Activated T-helper 9 cell treated with anti-CD3 and anti-CD28 coated beads, Interleukin-2, amount 50 U/mL, for 16 hours (primary cell): ENCODE data around the gene SPNS3.

Experiments used
- DNase-seq: peaks from one replicate; pipeline ENCODE4 v3.0.0-alpha.2; 2020; ENCODE audit warnings: low read depth

Gene SPNS3

DNA sequence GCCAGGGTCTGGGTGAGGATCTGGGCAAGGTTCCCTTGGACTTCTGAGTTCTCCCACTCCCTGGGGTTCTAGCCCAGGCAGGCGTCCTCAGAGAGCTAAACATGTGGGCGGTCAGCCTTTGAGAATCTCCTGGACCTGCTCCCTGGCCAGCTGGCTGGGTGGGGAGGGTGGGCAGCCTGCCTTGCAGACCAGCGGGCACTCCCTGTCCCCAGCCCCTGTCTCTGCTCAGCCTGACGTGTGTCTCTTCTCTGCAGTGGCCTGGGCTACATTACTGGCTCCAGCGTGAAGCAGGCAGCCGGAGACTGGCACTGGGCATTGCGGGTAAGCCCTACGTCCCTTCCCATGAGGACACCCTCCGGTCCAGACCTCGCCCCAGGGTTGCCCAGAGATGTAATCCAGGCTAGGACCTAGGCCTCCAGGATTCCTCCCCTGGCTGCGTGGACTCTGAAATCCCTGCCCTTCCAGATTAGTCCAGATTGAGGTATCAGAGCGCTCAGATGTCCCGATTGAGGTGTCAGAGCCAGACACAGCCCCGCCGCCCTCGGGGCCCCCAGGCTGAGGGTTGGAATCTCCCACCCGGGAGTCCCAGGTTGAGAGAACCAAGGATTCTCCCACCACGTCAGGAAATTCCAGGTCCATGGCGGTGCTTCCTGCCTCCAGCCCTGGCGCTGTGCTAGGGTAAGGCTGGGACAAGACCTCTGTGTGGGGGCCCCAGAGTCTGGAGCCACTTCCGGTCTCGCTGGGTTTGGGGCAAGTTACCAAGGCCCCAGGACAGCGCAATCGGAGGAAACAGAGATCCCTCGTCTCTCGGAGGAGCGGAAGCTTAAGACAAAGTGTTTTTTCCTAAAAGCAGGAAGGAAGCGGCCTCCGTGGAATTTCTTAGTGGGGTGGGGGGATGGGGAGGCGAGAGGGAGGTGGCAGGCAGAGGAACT lies 97.3 kb downstream of the SPNS3 start:
- DNase-seq: no peak

DNA sequence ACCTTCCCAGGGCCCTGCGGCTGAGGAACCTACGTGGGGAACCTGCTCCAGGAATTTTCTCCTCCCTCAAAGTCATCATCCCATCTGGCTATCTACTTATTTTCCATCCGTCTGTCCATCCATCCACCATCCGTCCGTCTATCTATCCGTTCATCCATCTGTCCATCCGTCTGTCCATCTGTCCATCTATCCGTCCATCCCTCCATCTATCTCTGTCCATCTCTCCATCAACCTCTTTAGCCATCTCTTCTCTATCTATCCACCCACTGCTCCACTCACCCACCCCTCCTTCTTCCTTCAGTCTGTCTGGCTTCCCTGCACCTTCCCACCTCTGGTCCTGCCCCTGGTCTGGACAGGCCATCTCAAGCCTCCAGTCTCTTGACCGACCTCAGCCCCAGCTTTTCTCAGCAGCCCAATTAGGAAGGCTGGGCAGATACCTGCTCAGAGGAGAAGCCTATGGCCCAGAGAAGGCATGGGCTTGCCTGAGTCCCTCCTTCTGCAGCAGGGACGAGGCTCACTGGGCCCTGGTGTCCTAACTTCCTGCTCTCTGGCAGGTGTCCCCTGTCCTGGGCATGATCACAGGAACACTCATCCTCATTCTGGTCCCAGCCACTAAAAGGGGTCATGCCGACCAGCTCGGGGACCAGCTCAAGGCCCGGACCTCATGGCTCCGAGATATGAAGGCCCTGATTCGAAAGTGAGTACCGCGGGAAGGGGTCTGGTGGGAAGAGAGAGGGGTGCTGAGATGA lies 98.4 kb downstream of the SPNS3 start:
- DNase-seq: no peak

DNA sequence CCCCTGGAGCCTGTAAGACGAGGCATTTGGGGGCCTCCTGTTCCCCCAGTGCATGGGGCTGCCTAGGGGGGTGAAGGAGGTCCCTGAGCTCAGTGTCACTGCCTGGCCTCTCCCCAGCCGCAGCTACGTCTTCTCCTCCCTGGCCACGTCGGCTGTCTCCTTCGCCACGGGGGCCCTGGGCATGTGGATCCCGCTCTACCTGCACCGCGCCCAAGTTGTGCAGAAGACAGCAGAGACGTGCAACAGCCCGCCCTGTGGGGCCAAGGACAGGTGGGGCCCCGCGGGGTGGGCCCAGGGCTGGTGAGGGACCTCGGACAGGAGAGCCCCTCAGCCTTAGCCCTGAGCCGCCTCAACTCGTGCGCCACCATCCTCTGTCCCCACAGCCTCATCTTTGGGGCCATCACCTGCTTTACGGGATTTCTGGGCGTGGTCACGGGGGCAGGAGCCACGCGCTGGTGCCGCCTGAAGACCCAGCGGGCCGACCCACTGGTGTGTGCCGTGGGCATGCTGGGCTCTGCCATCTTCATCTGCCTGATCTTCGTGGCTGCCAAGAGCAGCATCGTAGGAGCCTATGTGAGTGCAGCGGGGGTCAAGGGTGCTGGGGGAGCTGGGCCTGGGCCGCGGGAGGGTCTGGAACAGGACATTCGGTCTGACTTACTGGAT lies 99.3 kb downstream of the SPNS3 start:
- no peak for DNase-seq

DNA sequence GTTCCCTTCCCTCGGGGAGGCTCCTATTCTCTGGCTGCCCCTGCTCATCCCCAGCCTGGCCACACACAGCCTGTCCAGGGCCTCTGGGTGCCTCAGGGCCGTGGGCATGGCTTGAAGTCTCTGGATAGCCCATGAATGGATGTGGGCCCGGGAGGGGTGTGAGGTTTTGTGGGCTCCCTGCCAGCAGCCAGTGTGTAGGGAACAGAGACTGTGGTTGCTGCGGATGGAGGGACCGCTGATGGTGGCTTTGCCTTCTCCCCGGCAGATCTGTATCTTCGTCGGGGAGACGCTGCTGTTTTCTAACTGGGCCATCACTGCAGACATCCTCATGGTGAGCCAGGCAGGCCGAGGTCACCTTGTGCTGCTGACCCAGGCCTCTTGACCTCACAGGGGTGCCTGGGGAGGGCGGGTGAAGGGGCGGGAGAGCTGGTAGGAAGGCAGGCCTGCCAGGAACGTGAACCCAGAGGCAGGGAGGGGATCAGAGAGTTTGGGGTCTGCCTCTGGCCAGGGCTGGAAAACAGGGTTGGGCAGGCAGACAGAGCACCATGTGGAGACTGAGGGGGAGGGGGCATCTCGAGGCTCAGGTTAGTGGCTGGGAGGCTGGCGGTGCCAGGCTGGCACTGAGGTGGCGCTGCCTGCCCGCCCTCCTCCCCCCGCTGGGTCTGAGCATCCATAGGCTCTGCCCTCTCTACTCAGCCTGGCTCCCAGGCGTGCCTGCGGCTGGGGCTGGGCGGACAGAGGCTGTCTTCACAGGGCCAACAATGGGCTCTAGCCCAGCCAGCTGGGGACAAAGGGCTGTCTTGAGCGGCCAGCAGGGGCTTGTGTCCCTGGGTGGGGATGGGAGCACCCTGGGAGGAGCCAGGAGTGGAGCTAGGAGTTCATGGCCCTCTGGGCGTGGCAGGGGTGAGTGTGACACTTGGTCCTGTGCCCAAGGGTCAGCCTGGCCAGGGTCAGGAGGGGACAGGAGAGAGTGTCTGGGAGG lies 100.1 kb downstream of the SPNS3 start:
- DNase-seq: no peak

DNA sequence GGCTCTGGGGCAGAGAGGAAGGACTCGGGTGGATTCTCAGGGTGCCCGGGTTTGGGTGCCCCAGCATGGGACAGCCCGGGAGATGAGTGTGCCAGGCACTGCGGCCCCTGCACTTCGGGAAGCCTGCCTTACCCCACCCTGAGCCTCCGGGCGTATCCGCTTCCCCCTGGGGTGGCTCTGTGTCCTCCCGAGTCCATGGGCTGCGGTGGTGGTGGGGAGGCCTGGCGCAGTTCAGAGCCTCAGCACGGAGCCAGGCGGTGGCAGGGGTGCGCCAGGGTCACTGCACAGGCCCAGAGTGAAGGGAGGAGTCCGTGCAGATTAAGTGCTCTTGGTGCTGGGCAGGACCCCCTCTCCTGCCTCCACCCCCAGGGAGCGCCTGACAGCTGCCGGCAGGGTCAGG lies 100.8 kb downstream of the SPNS3 start:
- DNase-seq: no peak

DNA sequence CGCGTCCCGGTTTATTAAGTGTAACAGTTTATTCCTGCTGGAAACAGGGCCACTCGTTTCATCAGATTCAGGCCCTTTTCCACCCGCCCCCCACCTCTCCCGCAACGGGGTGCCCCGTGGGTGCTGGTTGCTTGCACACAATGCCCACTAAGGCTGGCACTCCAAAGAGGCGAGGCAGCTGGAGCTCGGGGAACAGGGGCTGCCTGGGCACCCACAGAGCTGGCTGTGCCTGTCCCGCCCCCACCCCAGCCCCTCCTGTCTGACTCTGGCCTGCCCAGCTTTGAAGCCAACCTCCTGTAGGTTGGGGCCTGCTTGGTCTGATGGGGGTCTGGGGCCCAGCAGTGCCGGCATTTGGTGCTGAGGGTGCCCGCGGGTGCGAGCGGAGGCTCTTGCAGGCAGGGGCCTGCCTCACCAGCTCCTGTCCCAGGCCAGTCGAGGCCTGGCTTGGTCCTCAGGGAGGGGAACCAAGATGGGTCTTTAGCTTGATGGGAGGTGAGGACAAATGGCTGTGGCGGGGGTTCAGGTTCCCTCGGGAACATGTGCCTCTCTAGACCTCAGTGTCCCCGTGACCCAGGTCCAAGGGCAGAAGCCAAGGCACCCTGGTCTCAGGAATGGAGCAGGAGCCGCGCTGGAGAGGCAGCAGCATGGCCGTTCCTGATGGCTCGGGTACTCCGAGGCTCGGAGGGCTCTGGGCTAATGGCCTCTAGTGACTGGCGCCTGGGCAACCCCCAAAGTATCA lies 101.4 kb downstream of the SPNS3 start:
- no peak for DNase-seq

DNA sequence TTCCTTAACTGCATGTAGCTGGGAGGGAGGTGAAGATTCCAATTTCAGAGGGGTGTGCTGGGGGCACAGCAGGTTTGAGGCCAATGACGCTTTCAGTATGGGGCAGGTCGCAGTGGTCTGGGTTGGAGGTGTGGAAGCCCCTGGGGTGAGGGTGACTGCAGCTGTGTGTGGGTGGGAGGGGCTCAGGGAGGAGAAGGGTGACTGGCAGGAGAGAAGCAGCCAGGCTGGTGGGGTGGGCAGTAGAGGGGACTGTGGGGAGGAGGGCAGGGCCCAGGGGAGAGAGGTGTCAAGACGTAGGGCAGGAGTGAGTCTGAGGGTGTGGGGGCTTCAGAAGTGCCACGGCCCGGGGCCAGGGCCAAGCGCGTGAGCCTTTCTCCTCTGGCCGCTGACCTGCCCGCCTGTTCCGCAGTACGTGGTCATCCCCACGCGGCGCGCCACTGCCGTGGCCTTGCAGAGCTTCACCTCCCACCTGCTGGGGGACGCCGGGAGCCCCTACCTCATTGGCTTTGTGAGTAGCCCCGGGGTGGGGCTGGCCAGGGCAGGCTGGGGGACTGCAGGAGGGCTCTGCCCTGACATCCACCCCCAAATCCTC lies 102.0 kb downstream of the SPNS3 start:
- DNase-seq: no peak

DNA sequence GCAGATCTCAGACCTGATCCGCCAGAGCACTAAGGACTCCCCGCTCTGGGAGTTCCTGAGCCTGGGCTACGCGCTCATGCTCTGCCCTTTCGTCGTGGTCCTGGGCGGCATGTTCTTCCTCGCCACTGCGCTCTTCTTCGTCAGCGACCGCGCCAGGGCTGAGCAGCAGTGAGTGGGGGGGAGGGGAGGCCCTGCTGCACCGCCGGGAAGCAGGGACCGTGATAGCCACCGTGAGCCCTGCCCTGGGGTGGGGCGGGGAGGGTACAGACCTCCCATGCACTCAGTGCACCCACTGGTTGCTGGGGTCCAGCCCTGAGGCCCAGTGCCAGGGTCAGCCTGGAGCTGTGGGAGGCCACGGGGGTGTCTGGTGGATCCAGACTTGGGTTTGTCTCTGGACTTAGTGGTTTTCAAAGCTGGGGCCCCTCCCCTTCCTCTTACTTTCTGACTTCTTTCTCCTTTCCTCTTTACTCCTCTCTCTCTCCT lies 102.6 kb downstream of the SPNS3 start:
- DNase-seq: no peak

DNA sequence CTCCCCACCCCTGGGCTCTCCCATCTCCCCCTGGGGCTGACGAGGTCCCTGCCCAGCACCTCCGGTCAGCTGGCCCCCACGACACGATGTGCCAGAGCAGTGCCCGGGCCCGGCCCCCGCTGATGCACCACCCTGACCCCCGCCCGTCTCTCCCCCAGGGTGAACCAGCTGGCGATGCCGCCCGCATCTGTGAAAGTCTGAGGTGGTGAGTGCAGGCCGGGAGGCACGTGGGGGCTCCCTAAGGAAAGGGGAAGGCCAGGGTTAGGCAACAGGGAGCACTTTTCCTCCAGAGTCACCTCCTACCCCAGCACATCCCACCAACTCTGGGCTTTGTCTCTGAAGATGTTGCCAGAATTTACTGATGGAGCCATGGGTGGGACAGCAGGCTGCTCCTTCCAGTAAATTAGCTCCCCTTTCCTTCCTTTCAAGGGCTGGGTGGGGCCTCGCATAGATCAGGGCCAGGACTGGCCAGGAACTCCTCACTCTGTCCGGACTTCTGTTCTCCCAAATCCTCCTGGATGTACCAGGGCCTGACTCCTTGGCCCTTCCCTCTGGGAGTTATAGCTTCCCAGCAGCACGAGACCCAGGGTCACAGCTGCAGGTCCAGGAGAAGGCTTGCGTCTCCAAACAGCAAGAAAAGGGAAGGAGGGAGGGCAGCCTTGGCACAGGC lies 103.1 kb downstream of the SPNS3 start:
- no peak for DNase-seq
